CD14-positive monocyte (primary cell): ENCODE data around the gene KIAA0232. TPM values are rescaled to one million over a fixed set of nuclear protein-coding genes. Genes with fewer than 3 reads are reported as not detected.

ENCODE experiments used
- DNase-seq, 3 donors: peaks; one replicate each; pipeline ENCODE4 v3.0.0-alpha.2; 2011 to 2022
- H2AFZ ChIP-seq: 2 replicates; pipeline ENCODE4 v1.6.0; 2012; ENCODE audit warnings: mild to moderate bottlenecking, low read depth, low read length, inconsistent platforms; ENCODE audit not compliant: insufficient read depth, poor library complexity, severe bottlenecking
- H3K27ac ChIP-seq, 2 donors: 1 replicate in 1 of 2; 2 replicates in 1 of 2; pipeline ENCODE4 v1.5.1; 2012 to 2013; ENCODE audit warnings: low read length in 2 of 2, control low read depth in 1 of 2, inconsistent platforms in 1 of 2, low read depth in 1 of 2, mild to moderate bottlenecking in 1 of 2
- H3K27me3 ChIP-seq, 2 donors: one replicate each; pipeline versions ENCODE4 v1.6.0 to v1.6.1; 2011 to 2013; ENCODE audit warnings: low read length in 2 of 2; ENCODE audit not compliant: control insufficient read depth in 2 of 2, insufficient read depth in 2 of 2
- H3K36me3 ChIP-seq, 2 donors: replicated peaks in 1 of 2; 1 replicate in 1 of 2; 2 replicates in 1 of 2; pipeline versions ENCODE4 v1.5.1 to v1.6.1; 2012 to 2013; ENCODE audit warnings: low read length in 2 of 2, control low read depth in 1 of 2, inconsistent platforms in 1 of 2, mild to moderate bottlenecking in 1 of 2; ENCODE audit not compliant: insufficient read depth in 2 of 2, control insufficient read depth in 1 of 2
- H3K4me1 ChIP-seq, 2 donors: 1 replicate in 1 of 2; 2 replicates in 1 of 2; pipeline versions ENCODE4 v1.5.1 to v1.6.1; 2012 to 2013; ENCODE audit warnings: low read length in 2 of 2, control low read depth in 1 of 2, inconsistent platforms in 1 of 2, mild to moderate bottlenecking in 1 of 2, moderate library complexity in 1 of 2; ENCODE audit not compliant: insufficient read depth in 2 of 2, control insufficient read depth in 1 of 2
- H3K4me2 ChIP-seq: replicated peaks from 2 replicates; pipeline ENCODE3; 2012; ENCODE audit warnings: low read length, moderate library complexity, mild to moderate bottlenecking; ENCODE audit not compliant: poor library complexity, severe bottlenecking; ENCODE audit errors: extremely low read depth
- H3K4me3 ChIP-seq, 3 experiments: fragments of 200-600 bp in 1 of 3; sonication (generic) in 1 of 3; replicated peaks in 1 of 3; 1 replicate in 2 of 3; 2 replicates in 1 of 3; pipeline ENCODE4 v1.5.1; 2011 to 2013; ENCODE audit warnings: low read length in 3 of 3, mild to moderate bottlenecking in 3 of 3, control low read depth in 2 of 3, low read depth in 2 of 3, inconsistent platforms in 1 of 3, moderate library complexity in 1 of 3
- H3K79me2 ChIP-seq: 2 replicates; pipeline ENCODE4 v1.6.0; 2012; ENCODE audit warnings: mild to moderate bottlenecking, control low read depth, inconsistent platforms, low read length, moderate library complexity; ENCODE audit not compliant: insufficient read depth
- H3K9ac ChIP-seq: 2 replicates; pipeline ENCODE4 v1.6.0; 2017; ENCODE audit warnings: low read length, mild to moderate bottlenecking; ENCODE audit not compliant: insufficient read depth, poor library complexity, severe bottlenecking
- H3K9me3 ChIP-seq, 2 donors: replicated peaks in 1 of 2; 1 replicate in 1 of 2; 2 replicates in 1 of 2; pipeline versions ENCODE4 v1.5.1 to v1.6.1; 2012 to 2013; ENCODE audit warnings: low read length in 2 of 2, control low read depth in 1 of 2; ENCODE audit not compliant: control insufficient read depth in 1 of 2, insufficient read depth in 1 of 2
- H4K20me1 ChIP-seq: 2 replicates; pipeline ENCODE4 v1.6.0; 2012; ENCODE audit warnings: mild to moderate bottlenecking, low read length, control low read depth, moderate library complexity; ENCODE audit not compliant: insufficient read depth
- H3K27ac Mint-ChIP-seq, 7 donors: one replicate each; pipeline ENCODE4 v1.8.0; 2020; ENCODE audit warnings: mild to moderate bottlenecking in 7 of 7, mixed read lengths in 7 of 7, moderate library complexity in 6 of 7, inconsistent platforms in 2 of 7
- H3K27me3 Mint-ChIP-seq, 3 donors: one replicate each; pipeline ENCODE4 v1.8.0; 2021 to 2022; ENCODE audit warnings: low read depth in 3 of 3, mild to moderate bottlenecking in 3 of 3, mixed read lengths in 3 of 3, moderate library complexity in 3 of 3, inconsistent platforms in 1 of 3
- H3K36me3 Mint-ChIP-seq, 2 donors: one replicate each; pipeline ENCODE4 v1.8.0; 2020; ENCODE audit warnings: mixed read lengths in 2 of 2, inconsistent platforms in 1 of 2, mild to moderate bottlenecking in 1 of 2
- H3K4me1 Mint-ChIP-seq: one replicate; pipeline ENCODE4 v1.8.0; 2020; ENCODE audit warnings: mild to moderate bottlenecking, mixed read lengths
- H3K4me3 Mint-ChIP-seq, 2 donors: one replicate each; pipeline ENCODE4 v1.8.0; 2020; ENCODE audit warnings: mild to moderate bottlenecking in 2 of 2, mixed read lengths in 2 of 2, moderate library complexity in 1 of 2
- H3K9me3 Mint-ChIP-seq, 7 donors: one replicate each; pipeline ENCODE4 v1.8.0; 2020 to 2022; ENCODE audit warnings: mixed read lengths in 7 of 7, mild to moderate bottlenecking in 6 of 7, moderate library complexity in 6 of 7, inconsistent platforms in 2 of 7
- CTCF ChIP-seq: fragments of 200-600 bp; IDR thresholded peaks from one replicate; pipeline ENCODE4 v1.8.0; 2022; ENCODE audit warnings: antibody characterized with exemption, mild to moderate bottlenecking
- WGBS: methylation state at CpG from one replicate; pipeline ENCODE4 v1.1.5; 2013; ENCODE audit warnings: missing lambda C conversion rate; ENCODE audit not compliant: insufficient coverage; 5-methylcytosine and 5-hydroxymethylcytosine counted together
- intact Hi-C, 2 donors: fragments of 100-400 bp; cut with micrococcal nuclease; formaldehyde crosslinking; loops; one replicate each; pipeline versions ENCODE4 v1.15.0 to v1.15.1; 2023
- polyA plus RNA-seq, 3 donors: library from polyadenylated mRNA; depleted of rRNA in 1 of 3; unstranded in 2 of 3; stranded (reverse) in 1 of 3; fragments of 300-500 nt in 2 of 3; fragments of >200 nt in 1 of 3; fragmentation: Illumina TruSeq in 2 of 3; gene quantifications; 1 replicate in 2 of 3; 2 replicates in 1 of 3; pipeline ENCODE4 v1.2.3, GENCODE V29; 2012 to 2021

The KIAA0232 gene
- polyA plus RNA-seq, 3 donors = 12.3 to 27.3 (median 20.6) TPM

- Mint-ChIP-seq H3K4me3 (no peak overlapping the region), H3K27ac (peak overlapping the region in 2 of 7 donors; percentile 28 to 72), H3K36me3 (peaks cover 51 to 58% of the 10 kb centered on the region in 2 donors), H3K4me1 (peaks cover 55% of the 10 kb centered on the region), H3K9me3 (peaks cover 0 to 3% (median 0%) of the 10 kb centered on the region in 7 donors), H3K27me3 (peaks cover 0 to 1% (median 0%) of the 10 kb centered on the region in 3 donors)
- intact Hi-C loops = loop anchor here (5.0 kb wide), 3 partner anchors 66 to 151 kb away; no protein-coding TSS in a partner anchor
- peaks cover 45 to 56% of the 10 kb centered on the region in 2 donors for H3K4me1 ChIP-seq
- no peak overlapping the region for H2AFZ ChIP-seq
- H3K9ac ChIP-seq = no peak overlapping the region
- H3K9me3 ChIP-seq = no peaks in the 10 kb centered on the region
- no peak overlapping the region for H3K4me2 ChIP-seq
- peak overlapping the region in 1 of 2 donors; percentile 2 for H3K27ac ChIP-seq
- H3K79me2 ChIP-seq = peaks cover 4% of the 10 kb centered on the region
- no peak overlapping the region for H3K4me3 ChIP-seq
- DNase-seq = no peak
- H3K36me3 ChIP-seq = peaks cover 32 to 64% of the 10 kb centered on the region in 2 donors
- H3K27me3 ChIP-seq = no peaks in the 10 kb centered on the region
- peaks cover 52% of the 10 kb centered on the region for H4K20me1 ChIP-seq
- no peak for TF ChIP-seq CTCF
Measured at GRCh38 chr4:6873291-6873690, 90.8 kb downstream of the KIAA0232 start.

GRCh38 chr4:6873792-6874461 is 91.4 kb downstream of the KIAA0232 start:
- WGBS = 80% methylated on average over 3 of the region's 3 CpGs
- Histone ChIP-seq H4K20me1 (peaks cover 49% of the 10 kb centered on the region), H3K27me3 (no peaks in the 10 kb centered on the region), H3K4me2 (no peak overlapping the region), H3K79me2 (peaks cover 4% of the 10 kb centered on the region), H3K4me1 (peaks cover 45 to 56% of the 10 kb centered on the region in 2 donors), H3K36me3 (peaks cover 38 to 65% of the 10 kb centered on the region in 2 donors), H3K4me3 (no peak overlapping the region), H3K9ac (no peak overlapping the region), H3K27ac (peak overlapping the region in 1 of 2 donors; percentile 2), H2AFZ (no peak overlapping the region), H3K9me3 (no peaks in the 10 kb centered on the region)
- peak in 2 of 3 donors; percentile 57 to 61 for DNase-seq
- Mint-ChIP-seq H3K4me3 (no peak overlapping the region), H3K27me3 (no peaks in the 10 kb centered on the region), H3K9me3 (peaks cover 0 to 3% (median 0%) of the 10 kb centered on the region in 7 donors), H3K27ac (peak overlapping the region in 3 of 7 donors; percentile 15 to 82 (median 36)), H3K4me1 (peaks cover 53% of the 10 kb centered on the region), H3K36me3 (peaks cover 51 to 61% of the 10 kb centered on the region in 2 donors)
- peak; percentile 83 for TF ChIP-seq CTCF
- intact Hi-C loops = loop anchor here (5.0 kb wide), 3 partner anchors 67 to 152 kb away; no protein-coding TSS in a partner anchor
